22Rv1 (cell line): Measurements from ENCODE around the gene SKA2.

Source experiments
- CTCF ChIP-seq: fragments of 450-650 bp; IDR thresholded peaks from 2 replicates; pipeline ENCODE4 v1.5.1; 2017; ENCODE audit warnings: mild to moderate bottlenecking
- ZFX ChIP-seq: fragments of 450-650 bp; IDR thresholded peaks from 2 replicates; pipeline ENCODE4 v1.6.1; 2017; ENCODE audit warnings: antibody characterized with exemption, borderline replicate concordance

- TF ChIP-seq CTCF = no peak
- no peak for TF ChIP-seq ZFX
Observed at GRCh38 chr17:59149051-59149450, 5.9 kb downstream of the SKA2 start.
